GM18519 (cell line): ENCODE measurements around the gene TCF23.
"Not testable (repeated sequence)": the region's sequence is repeated elsewhere in the genome, so short reads cannot be mapped to it uniquely, and the experiment has no call there.

Source experiments
- ATAC-seq: cut with Tn5 transposase; IDR thresholded peaks from one replicate; pipeline ENCODE4 v1.9.1; 2021; ENCODE audit warnings: mild to moderate bottlenecking, moderate library complexity; ENCODE audit not compliant: unreplicated experiment, low FRiP score

Gene TCF23

DNA sequence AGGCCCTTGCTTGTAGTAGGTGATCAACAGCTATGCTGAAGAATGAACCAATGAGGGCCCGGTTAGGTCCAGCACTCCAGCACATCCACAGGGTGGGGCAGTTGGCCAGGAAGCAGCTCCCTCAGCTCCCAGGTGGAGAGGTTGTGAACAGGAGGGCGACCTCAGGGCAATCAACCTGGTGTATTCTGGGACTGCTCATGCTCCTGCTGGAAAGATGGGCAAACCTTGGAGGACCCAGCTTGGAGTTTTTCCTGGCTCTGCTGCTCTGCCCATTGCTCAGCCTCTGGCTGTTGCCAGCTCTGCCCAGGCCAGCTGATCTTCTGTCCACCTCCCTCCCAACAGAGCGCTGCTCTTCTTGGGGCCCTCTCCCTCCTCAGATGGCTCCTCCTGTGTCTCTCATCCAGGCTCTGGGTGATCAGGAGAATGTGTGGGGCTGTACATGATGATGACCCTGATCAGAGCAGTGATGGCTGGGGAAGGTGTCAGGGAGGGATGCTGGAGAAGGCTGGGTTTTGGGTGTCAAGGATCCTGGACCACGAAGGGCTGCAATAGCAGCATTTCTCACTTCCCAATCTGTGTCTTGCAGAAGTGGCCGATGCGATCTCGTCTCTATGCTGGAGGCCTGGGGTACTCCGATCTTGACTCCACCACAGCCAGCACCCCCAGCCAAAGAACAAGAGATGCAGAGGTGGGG is 3.4 kb downstream of the TCF23 start:
- ATAC-seq, result no peak

DNA sequence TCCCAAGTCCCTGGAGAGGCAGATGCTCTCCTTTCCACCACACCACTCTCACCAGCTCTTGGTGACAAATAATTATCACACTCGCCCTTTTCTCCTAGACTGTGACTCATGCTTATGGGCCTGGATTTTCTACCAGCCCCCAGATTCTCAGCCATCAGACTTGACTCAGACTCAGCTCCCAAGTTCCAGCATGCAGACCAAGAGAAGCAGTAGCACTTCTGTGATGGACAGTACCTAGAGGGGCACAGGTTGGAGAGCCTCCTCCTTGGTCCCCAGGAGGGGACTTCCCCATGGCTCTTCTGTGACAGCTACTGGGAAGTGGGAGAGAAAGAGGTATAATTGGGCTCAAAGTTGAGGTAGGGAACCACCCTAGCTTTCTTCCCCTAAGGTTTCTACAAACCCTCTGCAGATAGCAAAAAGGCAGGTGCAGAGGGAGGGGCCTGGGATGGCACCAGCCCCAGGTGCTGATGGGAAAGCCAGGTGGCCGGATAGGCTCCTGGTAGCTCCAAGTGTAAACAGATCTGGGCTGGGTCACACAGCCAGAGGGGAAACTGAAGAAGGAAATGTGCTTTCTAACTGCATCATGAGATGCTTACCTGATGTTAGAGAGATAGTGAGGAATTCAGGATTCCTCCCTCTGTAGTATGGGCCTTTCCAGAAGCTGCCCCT is 4.1 kb downstream of the TCF23 start:
- ATAC-seq, result no peak

DNA sequence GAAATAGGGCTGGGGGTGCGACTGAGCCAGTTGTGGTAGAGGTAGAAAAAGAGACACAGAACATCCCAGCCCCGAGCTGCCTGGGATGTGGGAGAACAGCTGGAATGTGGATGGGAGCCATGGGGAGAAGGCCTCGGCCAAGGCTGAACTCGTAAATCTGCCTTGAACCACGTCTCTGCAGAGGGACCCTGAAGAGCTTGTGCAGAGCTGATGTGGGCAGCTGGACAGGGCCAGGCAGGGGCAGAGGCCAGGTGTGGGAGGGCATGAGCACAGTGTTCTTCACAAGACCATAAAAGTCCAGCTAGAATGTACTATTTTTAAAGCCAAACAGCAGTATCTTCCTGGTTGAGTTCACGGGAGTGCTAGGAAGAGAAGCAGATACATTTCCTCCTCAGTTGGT is 5.7 kb downstream of the TCF23 start:
- no peak for ATAC-seq

DNA sequence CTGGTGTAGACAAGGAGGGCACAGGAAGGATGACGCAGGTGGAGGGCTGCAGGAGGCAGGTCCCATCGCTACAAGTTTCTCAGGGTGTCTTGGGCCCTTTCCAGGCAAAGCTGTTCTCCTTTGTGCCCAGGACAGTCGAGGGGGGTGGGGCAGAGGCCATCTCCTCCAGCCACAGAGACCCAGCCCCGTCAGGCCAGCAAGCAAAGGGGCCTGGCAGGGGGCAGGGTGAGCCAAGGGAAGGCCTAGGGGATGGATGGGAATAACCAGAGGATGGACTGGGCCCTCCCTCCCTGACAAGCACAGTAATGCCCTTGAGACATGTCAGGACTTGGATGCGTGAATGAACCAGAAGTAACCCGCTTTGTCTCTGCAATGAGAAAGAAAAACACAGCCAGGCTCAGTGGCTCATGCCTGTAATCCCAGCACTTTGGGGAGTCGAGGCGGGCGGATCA is 6.3 kb downstream of the TCF23 start:
- ATAC-seq, result no peak

DNA sequence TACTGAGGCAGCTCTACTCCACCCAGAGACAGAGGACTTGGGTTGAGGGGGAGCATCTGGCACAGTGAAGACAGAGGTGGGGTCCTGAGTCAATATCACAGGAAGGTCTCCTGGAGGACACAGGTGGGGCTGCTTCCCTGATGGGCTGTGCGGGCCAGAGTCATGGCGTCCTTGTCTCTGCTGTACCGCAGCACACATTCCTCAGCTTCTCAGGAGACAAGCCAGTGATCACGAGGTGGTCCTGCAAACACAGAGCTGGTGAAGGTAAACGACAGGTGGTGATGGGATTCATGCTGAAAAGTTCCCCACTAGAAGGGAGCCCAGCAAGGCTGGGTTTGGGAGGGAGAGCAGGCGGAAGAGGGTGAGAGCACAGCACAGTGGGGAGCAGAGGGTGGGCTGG is 9.7 kb downstream of the TCF23 start:
- no peak for ATAC-seq

DNA sequence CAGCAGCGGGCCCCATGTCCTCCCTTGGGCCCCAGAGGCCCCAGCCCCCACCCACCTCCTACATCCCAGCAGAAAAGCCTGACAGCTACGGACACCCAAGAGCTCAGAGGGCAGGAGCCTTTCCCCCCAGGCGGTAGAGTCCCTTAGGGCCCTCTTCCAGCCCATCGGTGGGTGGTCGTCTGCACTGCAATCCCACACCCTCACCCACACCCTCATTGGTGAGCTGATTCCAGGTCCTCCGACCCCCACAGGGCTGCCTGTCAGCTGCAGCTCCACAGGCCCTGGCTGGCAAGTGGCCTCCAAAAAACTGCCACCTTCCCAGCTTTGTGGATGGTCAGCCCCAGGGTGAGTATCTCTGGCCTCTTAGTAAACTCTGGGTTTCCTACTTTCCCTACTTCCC is 10.5 kb downstream of the TCF23 start:
- ATAC-seq, result no peak

DNA sequence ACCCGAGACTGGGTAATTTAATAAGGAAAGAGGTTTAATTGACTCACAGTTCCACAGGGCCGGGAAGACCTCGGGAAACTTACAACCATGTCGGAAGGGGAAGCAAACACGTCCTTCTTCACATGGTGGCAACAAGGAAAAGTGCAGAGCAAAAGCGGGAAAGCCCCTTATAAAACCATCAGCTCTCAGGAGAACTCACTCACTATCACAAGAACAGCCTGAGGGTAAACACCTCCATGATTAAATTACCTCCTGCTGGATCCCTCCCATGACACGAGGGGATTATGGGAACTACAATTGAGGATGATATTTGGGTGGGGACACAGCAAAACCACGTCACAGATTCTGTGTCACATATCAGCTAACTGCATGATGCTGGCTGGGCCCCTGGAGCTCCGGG is 11.4 kb downstream of the TCF23 start:
- ATAC-seq, result no peak

DNA sequence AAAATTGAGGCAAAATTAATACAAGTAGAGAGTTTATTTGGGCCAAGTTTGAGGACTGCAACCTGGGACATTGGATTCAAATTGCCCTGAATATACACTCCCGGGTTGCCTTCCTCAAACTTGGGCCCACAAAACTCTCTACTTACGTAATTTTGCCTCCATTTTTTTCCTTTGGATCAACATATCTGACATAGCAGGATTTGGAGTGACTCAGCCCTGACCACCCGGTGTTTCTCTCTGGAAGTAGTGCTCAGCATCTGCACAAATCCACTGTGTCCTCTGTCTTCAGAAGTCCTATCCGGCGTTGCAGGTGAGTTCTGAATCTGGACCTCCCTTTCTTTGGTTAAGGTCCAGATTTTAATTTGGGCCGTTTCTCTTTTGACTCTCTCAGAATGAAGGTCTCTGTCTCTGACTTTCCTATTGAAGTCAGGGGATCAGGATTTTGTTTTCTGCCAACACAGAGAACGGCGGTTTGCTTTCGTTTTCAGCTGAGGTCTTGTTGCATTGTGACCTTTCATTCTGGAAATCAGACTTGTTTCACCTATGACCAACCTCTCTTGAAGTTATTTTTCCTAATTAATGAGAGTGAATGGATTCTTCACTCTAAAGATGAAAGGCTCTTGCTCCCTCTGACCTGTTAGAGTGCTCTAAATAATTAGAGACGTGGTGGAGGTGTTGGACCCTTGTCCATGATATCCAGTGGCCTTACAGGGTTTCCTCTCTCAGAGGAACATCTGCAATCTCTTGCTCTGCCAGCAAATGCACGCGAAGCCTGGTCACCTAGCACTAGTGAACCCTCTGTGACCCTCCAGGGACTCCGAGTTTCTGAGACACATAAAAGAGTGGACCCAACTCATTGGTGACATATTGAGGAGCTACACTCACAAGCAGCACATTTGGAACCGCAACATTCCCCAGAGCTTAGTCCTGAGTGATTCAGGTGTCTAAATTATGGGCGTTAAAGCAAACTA is 13.6 kb downstream of the TCF23 start:
- no peak for ATAC-seq

DNA sequence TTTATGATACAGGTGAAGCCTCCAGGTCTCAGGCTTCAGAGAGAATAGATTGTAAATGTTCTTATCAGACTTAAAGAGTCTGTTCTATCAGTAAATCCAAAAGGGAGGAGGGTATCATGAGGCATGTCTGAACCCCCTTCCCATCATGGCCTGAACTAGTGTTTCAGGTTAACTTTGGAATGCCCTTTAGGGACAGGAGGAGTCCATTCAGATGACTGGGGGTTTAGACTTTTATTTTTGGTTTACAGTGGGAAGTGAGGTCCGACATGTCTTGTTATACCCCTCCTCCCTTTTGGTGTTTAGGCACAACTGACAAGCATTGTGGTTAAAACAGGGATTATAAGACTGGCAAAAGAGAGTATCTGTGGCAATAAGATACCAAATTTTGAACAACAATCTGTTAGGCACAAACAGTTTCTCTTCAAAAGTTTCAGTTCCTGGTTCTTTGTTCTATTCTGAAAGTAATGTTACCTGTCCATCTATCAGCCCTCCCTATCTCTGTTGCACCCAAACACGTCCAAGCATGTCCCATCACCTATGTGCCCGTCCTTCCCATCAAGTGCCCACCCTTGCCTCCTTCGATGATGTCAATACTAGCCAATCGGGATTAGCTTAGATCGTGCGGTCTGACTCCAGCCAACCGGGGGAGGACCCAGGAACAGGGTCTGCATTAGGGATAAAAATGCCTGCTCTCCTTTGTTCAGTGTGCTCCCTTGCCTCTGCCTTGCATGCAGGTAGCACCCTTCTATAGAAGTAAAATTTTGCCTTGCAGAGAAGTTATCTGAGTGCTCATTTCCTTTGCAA is 16.4 kb downstream of the TCF23 start:
- ATAC-seq, result no peak

DNA sequence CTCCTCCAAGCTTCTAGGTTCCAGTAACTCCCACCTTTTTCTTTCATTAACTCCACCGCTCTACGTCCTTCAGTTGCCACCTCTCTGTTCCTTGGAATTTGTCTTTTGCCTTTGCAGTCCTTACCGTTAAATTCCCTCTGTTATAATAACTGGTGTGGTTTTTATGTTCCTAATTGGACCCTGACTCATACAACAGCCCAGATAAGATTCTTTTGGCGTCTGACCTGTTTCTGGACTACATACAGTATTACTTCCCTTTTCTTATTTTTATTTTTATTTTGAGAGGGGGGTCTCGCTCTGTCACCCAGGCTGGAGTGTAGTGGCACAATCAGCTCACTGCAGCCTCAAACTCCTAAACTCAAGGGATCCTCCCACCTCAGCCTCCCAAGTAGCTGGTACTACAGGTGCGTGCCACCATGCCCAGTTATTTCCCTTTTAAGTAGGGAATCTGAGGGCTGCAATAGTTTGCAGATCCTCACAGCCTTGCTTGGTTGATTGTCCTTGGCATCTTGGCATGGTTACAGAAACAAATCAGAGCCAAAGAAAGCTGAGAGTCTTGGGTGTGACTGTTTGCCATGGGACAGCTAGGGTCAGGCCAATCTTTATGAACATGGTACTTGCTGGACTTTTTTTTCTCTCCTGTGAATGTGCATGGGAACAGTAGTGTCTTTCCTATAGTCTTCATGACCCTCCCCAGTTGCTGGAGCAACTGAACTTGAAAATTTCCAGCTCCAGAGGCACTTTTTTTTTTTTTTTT is 22.0 kb downstream of the TCF23 start:
- no peak for ATAC-seq

DNA sequence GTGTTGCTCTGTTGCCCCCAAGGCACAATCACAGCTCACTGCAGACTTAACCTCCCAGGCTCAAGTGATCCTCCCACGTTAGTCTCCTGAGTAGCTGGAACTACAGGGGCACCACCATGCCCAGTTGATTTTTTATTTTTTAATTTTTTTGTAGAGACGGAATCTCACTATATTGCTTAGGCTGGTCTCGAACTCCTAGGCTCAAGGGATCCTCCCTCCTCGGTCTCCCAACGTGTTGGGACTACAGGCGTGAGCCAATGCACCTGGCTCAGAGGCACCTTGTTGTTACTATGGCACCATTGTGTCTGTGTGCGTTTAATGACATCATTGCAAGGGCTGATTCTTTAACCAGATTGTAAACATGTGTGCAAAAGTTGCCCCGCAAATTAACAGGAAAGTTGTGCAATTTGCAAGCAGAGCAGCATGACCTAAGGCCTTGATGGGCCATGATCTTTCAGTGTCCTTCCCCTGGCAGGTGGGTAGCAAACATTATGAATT is 22.6 kb downstream of the TCF23 start:
- no peak for ATAC-seq

DNA sequence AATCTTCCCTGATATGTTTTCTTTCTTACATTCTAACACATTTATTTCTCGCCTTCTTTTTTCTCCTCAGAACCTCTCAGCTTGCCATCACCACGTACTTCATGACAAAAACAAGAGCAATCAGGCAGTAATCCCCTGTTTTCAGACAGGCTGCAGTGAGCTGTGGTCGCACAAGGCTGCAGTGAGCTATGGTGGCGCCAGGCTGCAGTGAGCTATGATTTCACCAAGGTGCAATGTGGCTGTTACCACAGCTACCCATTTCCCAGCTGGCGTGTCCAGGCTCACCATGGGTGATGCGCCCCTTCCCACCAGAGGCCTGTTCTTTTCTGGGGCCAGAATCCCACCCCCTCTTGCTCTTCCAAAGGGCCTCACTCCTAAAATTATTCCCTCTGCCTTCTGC is 25.8 kb downstream of the TCF23 start:
- ATAC-seq, result no peak

DNA sequence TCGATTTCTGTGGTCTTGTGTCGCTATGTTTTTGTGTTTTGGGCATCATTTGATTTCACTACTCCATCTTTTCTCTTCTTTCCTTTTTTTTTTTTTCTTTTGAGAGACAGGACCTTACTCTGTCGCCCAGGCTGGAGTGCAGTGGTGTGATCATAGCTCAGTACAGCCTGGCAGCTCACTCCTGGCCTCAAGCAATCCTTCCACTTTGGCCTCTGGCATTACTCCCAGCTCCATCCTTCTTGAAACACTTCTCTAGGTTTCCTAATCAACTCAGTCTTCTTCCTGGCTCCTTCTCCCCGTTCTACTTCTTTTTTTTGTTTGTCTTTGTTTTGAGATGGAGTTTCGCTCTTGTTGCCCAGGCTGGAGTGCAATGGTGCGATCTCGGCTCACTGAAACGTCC is 26.5 kb downstream of the TCF23 start:
- ATAC-seq, result no peak

DNA sequence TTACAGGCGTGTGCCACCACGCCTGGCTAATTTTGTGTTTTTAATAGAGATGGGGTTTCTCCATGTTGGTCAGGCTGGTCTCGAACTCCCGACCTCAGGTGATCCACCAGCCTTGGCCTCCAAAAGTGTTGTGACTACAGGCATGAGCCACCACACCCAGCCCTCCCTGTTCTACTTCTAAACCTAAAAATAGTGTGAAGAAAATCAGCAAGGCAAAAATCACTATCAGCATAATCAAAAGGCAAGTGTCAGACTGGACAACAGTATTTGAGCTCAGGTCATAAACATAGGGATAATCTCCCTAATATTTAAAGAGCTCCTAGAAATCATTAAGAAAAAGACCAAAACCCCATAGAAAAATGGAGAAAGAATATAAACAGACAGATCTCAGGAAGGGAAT is 27.0 kb downstream of the TCF23 start:
- not testable (repeated sequence) for ATAC-seq

DNA sequence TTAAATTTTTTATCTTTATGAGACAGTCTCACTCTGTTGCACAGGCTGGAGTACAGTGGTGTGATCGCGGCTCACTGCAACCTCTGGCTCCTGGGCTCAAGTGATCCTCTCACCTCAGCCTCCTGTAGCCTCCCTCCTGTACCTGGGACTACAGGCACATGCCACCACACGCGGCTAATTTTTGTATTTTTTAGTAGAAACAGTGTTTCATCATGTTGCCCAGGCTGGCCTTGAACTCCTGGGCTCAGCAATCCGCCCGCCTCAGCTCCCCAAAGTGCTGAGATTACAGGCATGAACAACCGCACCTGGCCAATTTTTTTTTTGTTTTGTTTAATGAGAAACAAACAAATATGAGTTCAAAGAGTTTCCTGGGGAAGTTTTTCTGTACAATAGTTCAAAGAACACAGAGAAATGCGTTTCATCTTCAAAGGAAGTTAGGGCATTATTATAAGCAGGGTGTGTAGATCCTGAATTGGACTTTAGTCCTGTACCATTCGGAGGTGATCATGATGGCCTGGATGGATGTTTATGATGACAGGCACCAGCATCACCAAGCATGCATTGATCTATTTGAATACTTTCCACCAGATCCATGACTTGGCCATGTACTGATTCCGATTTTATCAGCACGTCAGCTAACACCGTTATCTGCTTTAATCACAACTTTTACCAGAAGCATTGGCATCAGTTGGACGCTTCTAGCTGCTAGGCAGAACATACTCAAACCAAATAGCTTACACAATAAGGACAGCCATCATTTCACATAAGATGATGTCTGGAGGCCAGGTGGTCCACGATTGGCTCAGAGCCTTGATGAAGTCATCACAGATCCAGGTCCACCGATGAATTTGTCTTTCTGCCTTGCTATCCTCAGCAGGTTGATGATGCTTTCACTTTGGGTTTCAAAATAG is 28.9 kb downstream of the TCF23 start:
- no peak for ATAC-seq

DNA sequence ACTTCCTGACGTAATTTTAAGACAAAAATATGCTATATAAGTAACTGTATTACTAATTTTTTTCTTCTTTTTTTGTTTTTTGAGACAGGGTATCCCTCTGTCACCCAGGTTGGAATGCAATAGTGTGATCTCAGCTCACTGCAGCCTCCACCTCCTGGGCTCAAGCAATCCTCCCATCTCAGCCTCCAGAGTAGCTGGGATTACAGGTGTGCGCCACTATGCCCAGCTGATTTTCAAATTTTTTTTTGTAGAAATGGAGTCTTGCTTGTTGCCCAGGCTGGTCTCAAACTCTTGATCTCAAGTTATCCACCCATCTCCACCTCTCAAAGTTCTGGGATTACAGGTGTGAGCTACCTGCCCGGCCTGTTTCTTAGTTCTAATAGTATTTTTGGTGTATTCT is 29.7 kb downstream of the TCF23 start:
- no peak for ATAC-seq

DNA sequence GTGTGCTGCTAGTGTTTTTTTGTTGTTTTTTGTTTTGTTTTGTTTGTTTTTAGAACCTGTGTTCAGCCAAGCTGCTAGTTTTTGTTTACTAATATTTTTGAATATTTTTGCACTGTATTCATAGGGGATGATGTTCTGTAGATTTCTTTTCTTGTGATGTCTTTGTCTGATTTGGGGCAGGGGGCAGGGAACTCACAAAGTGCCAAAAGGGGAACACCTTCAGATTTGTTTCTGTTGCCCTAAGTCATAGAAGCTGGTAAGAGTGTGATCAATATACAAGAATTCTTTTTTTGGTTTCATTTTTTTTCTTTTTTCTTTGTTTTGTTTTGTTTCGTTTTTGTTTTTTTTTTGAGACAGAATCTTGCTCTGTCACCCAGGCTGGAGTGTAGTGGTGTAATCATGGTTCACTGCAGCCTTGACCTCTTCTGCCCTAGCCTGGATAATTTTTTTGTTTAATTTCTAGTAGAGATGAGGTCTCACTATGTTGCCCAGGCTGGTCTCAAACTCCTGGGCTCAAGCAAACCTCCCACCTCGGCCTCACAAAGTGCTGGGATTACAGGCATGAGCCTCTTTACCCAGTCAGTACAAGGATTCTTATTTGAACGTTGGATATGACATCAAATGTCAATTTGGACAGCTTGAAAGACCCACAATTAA is 30.7 kb downstream of the TCF23 start:
- no peak for ATAC-seq

DNA sequence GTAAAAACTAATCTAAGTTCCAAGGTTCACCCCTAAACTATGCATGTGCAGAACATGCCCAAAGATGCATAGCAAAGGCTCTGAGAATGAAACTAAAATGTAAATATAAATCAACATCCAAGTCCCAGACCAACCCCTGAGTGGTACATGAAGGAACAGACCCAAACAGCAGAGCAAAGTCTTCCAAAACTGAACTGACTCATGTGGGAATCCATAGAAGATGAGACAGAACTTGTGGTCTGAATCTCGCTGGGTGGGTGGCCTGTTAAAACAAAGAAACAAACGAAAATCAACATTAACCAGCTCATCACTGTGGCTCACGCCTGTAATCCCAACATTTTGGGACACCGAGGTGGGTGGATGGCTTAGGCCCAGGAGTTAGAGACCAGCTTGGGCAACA is 33.5 kb downstream of the TCF23 start:
- ATAC-seq, result no peak
